Spinal cord (tissue), 10 donors: Measurements from ENCODE around the gene OTP. TPM values are rescaled to one million over a fixed set of nuclear protein-coding genes. Genes with fewer than 3 reads are reported as not detected.

ENCODE experiments used
- DNase-seq, 6 donors: peaks; one replicate each; pipeline versions ENCODE4 v3.0.0 to v3.0.0-alpha.2; 2013 to 2015; ENCODE audit warnings: low spot score in 6 of 6, low read depth in 4 of 6
- H3K27ac ChIP-seq: one replicate; pipeline ENCODE4 v1.5.1; 2013; ENCODE audit warnings: low read depth, low read length, control low read depth
- H3K27me3 ChIP-seq: one replicate; pipeline ENCODE4 v1.6.1; 2013; ENCODE audit warnings: low read length; ENCODE audit not compliant: control insufficient read depth, insufficient read depth
- H3K36me3 ChIP-seq: one replicate; pipeline ENCODE4 v1.6.1; 2013; ENCODE audit warnings: low read length; ENCODE audit not compliant: control insufficient read depth, insufficient read depth
- H3K4me1 ChIP-seq: one replicate; pipeline ENCODE4 v1.6.1; 2013; ENCODE audit warnings: low read length; ENCODE audit not compliant: control insufficient read depth, insufficient read depth
- H3K4me3 ChIP-seq: one replicate; pipeline ENCODE4 v1.5.1; 2013; ENCODE audit warnings: low read depth, low read length, control low read depth
- H3K9me3 ChIP-seq: one replicate; pipeline ENCODE4 v1.6.1; 2013; ENCODE audit warnings: low read length; ENCODE audit not compliant: control insufficient read depth, insufficient read depth
- WGBS: methylation state at CpG from one replicate; pipeline ENCODE4 v1.1.5; 2013; ENCODE audit warnings: missing lambda C conversion rate; ENCODE audit not compliant: insufficient coverage; 5-methylcytosine and 5-hydroxymethylcytosine counted together
- polyA plus RNA-seq, 2 donors: library from polyadenylated mRNA; unstranded; fragments of 120-200 nt; gene quantifications; one replicate each; pipeline ENCODE4 v1.2.1, GENCODE V29; 2013; ENCODE audit not compliant: insufficient read length in 2 of 2
- total RNA-seq, 2 donors: library from RNA; depleted of rRNA in 1 of 2; stranded (reverse); fragments of 120-200 nt in 1 of 2; fragments of >200 nt in 1 of 2; gene quantifications; one replicate each; pipeline versions ENCODE4 v1.2.3 to v1.2.4, GENCODE V29; 2013 to 2014
- donor health status: healthy.

OTP gene
- total and polyA plus RNA-seq, 4 donors: 0.83 to 11.8 (median 6.1) TPM

DNA sequence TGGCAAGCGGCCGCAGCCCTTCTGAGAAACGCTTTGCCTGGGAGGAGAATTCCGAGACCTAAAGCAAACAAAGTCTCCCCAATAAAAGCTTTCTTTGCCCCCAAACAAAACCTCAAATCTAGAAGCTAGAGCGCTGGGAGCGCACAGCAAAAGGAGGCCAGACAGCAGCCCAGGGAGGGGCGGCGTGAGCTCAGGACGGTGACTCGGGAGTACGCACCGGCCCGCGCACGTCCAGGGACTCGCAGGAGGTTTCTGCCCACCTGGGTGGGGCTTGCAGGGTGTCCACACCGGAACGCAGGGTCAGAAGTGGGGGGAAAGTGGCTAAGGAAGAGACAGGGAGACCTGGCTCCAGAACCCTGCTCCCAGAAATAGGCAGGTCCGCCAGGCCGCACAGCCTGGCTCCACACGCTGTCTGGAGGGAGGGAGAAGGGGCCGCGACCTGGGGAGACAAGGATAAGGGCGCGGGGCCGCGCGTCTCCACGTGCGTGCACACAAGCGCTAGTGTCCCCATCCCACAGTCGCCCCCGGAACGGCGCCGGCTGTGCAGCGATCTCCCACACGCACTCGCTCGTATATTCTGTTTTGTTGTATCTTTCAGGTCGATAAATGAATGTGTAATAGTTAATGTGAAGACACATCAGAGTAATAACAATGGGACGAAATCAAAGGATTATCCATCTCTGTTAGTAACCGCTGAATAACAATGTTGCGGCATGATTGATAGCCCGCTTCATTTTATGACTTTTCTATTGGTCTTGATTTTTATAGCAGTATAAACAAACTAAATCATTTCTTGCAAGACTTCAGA lies 2.3 kb upstream of the OTP start:
- 2% methylated on average over 41 of the region's 45 CpGs for WGBS
- H3K4me1 ChIP-seq: peaks cover 55% of the 10 kb centered on the region
- peak in 2 of 6 donors; percentile 33 to 47 for DNase-seq

DNA sequence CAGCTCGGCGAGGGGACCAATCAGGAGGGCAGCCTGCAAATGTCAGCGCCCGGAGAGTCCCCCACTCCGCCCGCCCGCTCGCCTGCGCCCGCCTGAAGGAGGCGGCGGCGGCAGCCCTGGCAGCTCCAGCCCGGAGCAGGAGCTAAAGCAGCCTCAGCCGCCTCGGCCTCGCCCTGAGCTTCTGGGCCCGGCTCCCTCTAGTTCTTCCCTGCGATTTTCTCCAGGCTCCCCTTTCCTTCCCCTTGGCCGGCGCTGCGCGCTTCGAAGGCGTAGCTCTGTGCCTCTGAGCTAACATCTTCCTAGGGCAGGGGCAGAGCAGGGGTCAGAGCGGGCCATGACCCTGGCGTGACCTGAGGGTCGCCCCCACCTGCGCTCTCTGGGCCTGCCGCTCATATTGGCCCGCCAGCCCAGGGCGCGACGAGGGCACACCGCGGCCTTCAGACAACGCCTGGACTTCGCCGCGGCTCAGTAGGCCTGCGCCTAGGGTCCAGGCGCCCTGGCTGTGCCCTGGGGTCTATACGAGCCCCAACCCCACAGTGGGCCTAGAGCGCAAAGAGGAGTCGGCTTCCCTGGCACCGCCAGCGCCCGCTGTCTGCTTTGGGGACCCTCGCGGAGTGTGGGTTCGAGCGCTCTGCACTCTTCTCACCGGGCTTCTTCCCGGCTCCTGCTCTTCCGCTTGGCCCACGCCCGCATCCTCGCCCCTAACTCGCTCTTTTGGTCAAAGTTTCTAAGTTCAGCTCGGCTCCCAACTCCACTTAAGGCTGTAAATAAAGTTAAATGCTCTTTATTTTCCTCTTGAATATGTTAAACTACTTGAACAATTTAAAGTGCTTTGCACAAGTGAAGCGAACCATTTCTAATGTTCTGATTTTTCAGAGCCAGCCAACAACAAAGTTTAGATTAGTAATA lies 504 bp upstream of the OTP start:
- no peaks in the 10 kb centered on the region for H3K36me3 ChIP-seq
- DNase-seq: peak in 2 of 6 donors; percentile 68 to 73
- WGBS: 2% methylated on average over 55 of the region's 61 CpGs
- no peak overlapping the region for H3K27ac ChIP-seq
- peaks cover 99% of the 10 kb centered on the region for H3K27me3 ChIP-seq
- peaks cover 46% of the 10 kb centered on the region for H3K4me1 ChIP-seq
- H3K9me3 ChIP-seq: no peaks in the 10 kb centered on the region
- no peak overlapping the region for H3K4me3 ChIP-seq

More for the DNA sequence above, 2.3 kb upstream of the OTP start:
- Histone ChIP-seq H3K4me3 (no peak overlapping the region), H3K27me3 (peaks cover 98% of the 10 kb centered on the region), H3K36me3 (no peaks in the 10 kb centered on the region), H3K9me3 (no peaks in the 10 kb centered on the region), H3K27ac (no peak overlapping the region)

DNA sequence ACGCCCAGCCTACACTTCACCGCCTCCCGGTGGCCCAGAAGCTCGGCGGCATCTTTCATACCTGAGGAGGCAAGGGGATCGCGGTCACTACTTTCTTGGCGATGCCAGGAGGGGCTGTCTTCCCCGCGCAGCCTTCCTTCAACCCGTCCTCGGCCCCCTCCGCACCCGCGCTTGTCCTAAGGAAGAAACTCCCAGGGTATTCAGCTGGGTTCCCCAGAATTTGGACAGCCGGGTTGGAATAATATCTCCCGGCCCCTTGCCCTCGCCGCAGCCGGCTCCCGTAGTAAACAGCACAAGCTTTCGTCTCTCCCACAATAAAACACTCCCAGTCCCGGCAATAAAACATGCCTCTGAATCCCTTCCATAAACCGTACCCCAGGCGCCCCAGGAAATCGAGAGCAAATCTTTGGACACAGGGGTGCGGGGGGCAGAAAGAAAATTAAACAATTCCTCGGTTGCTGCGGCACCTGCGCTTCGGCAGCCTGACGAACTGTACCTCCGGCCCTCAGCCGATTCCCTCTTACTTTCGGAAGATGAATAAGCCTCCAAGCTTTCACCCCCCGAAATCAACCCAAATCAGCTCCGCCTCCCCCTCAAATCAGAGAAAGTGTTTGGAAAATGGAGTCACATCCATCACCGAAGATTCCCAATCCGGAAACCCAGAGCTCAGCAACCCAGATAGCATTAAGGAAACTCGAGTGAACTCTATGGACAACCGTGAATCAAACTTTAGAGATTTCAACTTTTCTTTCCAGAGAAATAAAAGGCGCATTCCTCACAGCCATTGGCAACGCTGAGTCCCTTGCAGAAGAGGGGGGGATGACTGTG lies 1.1 kb downstream of the OTP start:
- H3K9me3 ChIP-seq: no peaks in the 10 kb centered on the region
- H3K4me1 ChIP-seq: peaks cover 39% of the 10 kb centered on the region
- no peak overlapping the region for H3K27ac ChIP-seq
- no peaks in the 10 kb centered on the region for H3K36me3 ChIP-seq
- peak in 3 of 6 donors; percentile 38 to 69 (median 65) for DNase-seq
- peaks cover 99% of the 10 kb centered on the region for H3K27me3 ChIP-seq
- WGBS: under 1% methylated on average over 34 of the region's 43 CpGs
- no peak overlapping the region for H3K4me3 ChIP-seq

DNA sequence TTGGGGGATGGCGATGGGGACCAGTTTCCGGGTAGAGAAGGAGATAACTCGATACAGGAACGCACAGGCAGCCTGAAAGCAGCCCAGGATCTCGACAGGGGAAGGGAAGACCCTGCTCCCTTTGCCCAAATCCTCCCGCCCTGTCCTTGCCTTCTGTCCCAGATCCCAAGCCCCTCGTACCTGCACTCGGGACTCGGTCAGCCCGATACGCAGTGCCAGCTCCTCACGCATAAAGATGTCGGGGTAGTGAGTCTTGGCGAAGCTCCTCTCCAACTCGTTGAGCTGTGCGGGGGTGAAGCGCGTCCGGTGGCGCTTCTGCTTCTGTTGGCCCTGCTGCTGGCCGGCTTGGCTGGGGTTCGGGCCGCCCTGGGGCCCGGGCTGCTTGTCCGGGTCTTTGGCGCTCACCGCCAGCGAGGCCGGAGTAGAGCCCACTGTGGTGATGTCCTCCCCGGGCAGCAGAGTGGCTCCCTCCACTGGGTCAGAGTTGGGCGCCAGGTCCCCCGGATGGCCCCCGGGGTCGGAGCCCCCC lies 1.8 kb downstream of the OTP start:
- H3K4me1 ChIP-seq: peaks cover 39% of the 10 kb centered on the region
- no peak overlapping the region for H3K27ac ChIP-seq
- DNase-seq: peak in 2 of 6 donors; percentile 34 to 42
- 1% methylated on average over 31 of the region's 34 CpGs for WGBS
- H3K4me3 ChIP-seq: no peak overlapping the region
- H3K9me3 ChIP-seq: no peaks in the 10 kb centered on the region
- H3K27me3 ChIP-seq: peaks cover 99% of the 10 kb centered on the region
- H3K36me3 ChIP-seq: no peaks in the 10 kb centered on the region

DNA sequence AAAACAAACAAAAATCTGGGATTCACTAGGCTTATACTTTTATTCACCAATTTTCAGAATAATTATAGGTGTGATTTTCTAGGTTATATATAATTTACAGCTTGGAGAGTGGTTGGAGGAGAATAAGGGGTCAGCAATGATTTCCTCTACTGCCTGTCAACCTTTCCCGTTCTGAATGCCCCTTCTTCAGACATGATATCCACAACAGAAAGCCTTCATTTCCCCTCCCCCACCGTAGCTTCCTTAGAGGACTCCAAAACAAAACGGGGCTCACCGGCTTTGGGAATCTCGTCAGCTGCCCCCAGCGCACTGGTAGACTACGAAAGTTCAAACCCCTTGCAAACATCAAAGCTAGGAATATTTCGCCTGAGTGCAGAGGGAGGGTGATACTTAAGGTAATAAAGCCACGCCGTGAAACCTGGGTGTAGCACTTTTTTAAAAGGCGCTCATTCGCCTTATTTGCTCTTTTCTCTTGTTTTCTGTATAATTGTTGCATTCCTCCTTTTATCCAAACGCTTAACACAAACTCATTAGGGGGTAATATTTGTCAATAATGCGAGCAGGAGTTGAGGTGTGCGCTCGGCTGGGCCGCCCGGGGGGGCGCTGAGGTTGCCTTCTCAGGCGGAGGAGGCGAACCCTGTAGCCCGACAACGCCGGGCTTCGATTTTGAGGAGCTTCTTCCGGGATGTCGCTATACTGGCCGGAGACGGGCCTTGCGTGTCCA lies 2.4 kb downstream of the OTP start:
- Histone ChIP-seq H3K4me1 (peaks cover 39% of the 10 kb centered on the region), H3K27ac (no peak overlapping the region), H3K4me3 (no peak overlapping the region), H3K27me3 (peaks cover 99% of the 10 kb centered on the region), H3K9me3 (no peaks in the 10 kb centered on the region), H3K36me3 (no peaks in the 10 kb centered on the region)
- DNase-seq: peak in 1 of 6 donors; percentile 44
- 2% methylated on average over 18 of the region's 30 CpGs for WGBS

DNA sequence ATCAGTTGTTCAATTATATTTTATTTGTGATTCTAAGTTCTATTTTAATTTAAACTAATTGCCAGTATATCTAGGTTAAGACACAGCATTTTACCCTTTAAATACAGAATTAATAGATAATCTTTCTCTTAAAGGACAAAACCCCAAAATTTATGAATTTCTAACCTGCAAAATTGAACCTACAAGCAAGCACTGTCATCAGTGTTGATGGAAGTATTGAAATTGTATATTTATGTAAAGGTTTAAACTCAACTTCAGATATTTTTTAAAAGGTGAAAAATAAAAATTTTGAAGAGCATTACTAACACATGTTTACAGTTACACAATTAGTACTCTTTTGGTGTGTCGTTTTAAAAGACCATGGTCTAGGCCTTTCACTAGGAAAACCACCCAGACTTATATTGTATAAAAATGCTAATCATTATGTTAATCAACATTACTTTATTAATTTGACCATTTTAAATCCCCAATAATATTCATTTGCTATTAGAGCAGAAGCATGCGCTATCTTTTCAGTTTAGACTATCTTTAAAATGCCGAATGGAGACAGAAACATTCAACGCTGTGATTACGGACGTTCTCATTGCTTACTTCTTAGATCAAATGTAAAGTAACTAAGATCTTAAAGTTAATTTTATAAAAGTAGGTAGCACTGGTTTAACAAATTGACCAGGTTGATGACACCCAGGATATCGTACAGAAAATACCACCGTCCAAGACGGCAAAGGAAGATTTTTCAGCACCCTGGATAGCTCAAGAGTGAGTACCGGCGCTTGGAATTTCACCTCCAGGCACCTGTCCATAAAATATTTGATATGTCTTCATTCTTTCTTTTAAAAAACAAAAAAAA lies 3.2 kb downstream of the OTP start:
- peaks cover 99% of the 10 kb centered on the region for H3K27me3 ChIP-seq
- no peak overlapping the region for H3K4me3 ChIP-seq
- peak in 3 of 6 donors; percentile 29 to 54 (median 45) for DNase-seq
- H3K27ac ChIP-seq: no peak overlapping the region
- H3K36me3 ChIP-seq: no peaks in the 10 kb centered on the region
- WGBS: 18% methylated on average over 3 of the region's 11 CpGs
- peaks cover 37% of the 10 kb centered on the region for H3K4me1 ChIP-seq
- H3K9me3 ChIP-seq: no peaks in the 10 kb centered on the region

DNA sequence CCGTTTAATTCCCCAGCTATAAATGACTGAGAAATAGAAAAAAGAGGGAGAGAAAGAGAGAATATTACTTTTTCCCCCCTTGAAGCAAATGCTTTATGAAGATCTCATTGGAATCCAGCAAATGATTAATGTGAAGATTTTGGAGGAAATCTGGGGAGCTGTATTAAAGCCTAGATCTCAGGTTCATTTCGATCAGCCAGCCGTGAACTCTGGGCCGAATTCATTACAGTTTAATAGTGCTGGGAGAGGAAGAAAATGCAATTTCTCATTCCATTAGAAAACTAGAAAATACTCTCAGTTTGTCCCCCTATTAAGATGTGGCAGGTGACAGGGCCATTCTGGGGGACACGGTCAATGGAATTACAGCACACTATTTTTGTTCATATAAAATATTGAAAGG lies 4.8 kb downstream of the OTP start:
- DNase-seq: no peak
- Histone ChIP-seq H3K9me3 (no peaks in the 10 kb centered on the region), H3K27me3 (peaks cover 99% of the 10 kb centered on the region), H3K4me3 (no peak overlapping the region), H3K27ac (no peak overlapping the region), H3K36me3 (no peaks in the 10 kb centered on the region), H3K4me1 (peaks cover 38% of the 10 kb centered on the region)
- no CpG with 5 or more reads among the region's 5 CpGs for WGBS

DNA sequence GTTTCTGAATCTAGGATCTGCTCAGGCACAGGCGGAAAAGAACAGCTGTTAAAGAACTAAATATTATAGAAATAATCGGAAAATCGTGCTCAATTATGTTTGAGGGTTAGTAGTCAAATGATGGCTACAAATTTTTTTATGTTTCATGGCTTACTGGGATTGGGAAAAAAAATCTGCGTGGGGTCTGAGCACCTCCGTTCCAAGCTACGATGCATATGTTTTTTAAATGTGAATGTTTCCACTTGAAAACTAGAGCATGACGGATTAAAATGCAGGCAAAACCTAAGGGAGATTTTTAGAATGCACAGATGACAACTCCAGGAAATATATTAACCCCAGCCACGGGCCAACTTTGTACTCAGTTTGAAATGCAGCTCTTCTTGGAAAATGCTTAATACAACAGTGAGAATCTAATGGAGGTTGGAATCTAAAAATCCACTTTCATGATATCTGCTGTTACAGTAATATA lies 5.3 kb downstream of the OTP start:
- H3K27ac ChIP-seq: no peak overlapping the region
- no peaks in the 10 kb centered on the region for H3K36me3 ChIP-seq
- no peaks in the 10 kb centered on the region for H3K9me3 ChIP-seq
- no peak overlapping the region for H3K4me3 ChIP-seq
- peak in 3 of 6 donors; percentile 36 to 59 (median 48) for DNase-seq
- WGBS: 7% methylated on average over 4 of the region's 8 CpGs
- H3K27me3 ChIP-seq: peaks cover 99% of the 10 kb centered on the region
- H3K4me1 ChIP-seq: peaks cover 36% of the 10 kb centered on the region
